Nephron (organoid): ENCODE results near the gene SYCP2.
"Not testable (repeated sequence)": the region's sequence is repeated elsewhere in the genome, so short reads cannot be mapped to it uniquely, and the experiment has no call there.

ENCODE experiments used
- H3K27ac Mint-ChIP-seq, 3 experiments: 2 replicates each; pipeline ENCODE4 v1.8.0; 2020; ENCODE audit warnings: mixed read lengths in 3 of 3, mild to moderate bottlenecking in 2 of 3, moderate library complexity in 1 of 3
- H3K27me3 Mint-ChIP-seq: 2 replicates; pipeline ENCODE4 v1.8.0; 2021; ENCODE audit warnings: low read depth, mild to moderate bottlenecking, moderate library complexity, mixed read lengths
- H3K36me3 Mint-ChIP-seq: 2 replicates; pipeline ENCODE4 v1.8.0; 2020; ENCODE audit warnings: low read depth, mixed read lengths
- H3K4me1 Mint-ChIP-seq: 2 replicates; pipeline ENCODE4 v1.8.0; 2020; ENCODE audit warnings: mixed read lengths
- H3K4me3 Mint-ChIP-seq, 3 experiments: 2 replicates each; pipeline ENCODE4 v1.8.0; 2020; ENCODE audit warnings: mild to moderate bottlenecking in 3 of 3, mixed read lengths in 3 of 3, moderate library complexity in 2 of 3
- H3K9me3 Mint-ChIP-seq: 2 replicates; pipeline ENCODE4 v1.8.0; 2020; ENCODE audit warnings: mixed read lengths
- TF ChIP-seq, protein P1 (sequence below), 3 experiments: fragments of 200-600 bp; sonication (generic); IDR thresholded peaks; one replicate each; pipeline ENCODE4 v1.5.0; 2021; ENCODE audit warnings: antibody characterized with exemption in 3 of 3; ENCODE audit not compliant: unreplicated experiment in 3 of 3

Gene SYCP2

GRCh38 chr20:59958123-59958522 lies 24.7 kb upstream of the SYCP2 start, which contains the start of gene CDH26:
Gene CDH26 (plus strand): TSS chr20:59958423. CDS start chr20:59958727, 304 bp downstream.
- TF ChIP-seq, protein P1, sequence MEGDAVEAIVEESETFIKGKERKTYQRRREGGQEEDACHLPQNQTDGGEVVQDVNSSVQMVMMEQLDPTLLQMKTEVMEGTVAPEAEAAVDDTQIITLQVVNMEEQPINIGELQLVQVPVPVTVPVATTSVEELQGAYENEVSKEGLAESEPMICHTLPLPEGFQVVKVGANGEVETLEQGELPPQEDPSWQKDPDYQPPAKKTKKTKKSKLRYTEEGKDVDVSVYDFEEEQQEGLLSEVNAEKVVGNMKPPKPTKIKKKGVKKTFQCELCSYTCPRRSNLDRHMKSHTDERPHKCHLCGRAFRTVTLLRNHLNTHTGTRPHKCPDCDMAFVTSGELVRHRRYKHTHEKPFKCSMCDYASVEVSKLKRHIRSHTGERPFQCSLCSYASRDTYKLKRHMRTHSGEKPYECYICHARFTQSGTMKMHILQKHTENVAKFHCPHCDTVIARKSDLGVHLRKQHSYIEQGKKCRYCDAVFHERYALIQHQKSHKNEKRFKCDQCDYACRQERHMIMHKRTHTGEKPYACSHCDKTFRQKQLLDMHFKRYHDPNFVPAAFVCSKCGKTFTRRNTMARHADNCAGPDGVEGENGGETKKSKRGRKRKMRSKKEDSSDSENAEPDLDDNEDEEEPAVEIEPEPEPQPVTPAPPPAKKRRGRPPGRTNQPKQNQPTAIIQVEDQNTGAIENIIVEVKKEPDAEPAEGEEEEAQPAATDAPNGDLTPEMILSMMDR (IDR thresholded peaks at IDR 0.05; ENCODE audit: unreplicated experiment in 3 of 3), result no peak
- Mint-ChIP-seq H3K9me3 (no peaks in the 10 kb centered on the region), H3K4me1 (no peaks in the 10 kb centered on the region), H3K36me3 (no peaks in the 10 kb centered on the region), H3K4me3 (no peak within 1 kb of the TSS), H3K27me3 (peaks cover 18% of the 10 kb centered on the region), H3K27ac (no peak within 1 kb of the TSS)

DNA sequence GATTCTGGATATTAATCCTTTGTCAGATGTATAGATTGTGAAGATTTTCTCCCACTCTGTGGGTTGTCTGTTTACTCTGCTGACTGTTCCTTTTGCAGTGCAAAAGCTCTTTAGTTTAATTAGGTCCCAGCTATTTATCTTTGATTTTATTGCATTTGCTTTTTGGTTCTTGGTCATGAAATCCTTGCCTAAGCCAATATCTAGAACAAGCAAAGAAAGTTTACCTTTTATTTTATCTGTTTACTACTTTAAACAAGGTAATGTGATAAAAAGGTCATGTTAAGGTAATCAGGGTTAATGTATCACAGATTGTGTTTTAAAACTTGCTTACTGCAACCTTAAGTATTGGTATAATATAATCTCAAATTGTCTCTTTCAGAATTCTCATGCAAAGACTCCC lies 24.1 kb upstream of the SYCP2 start:
- not testable (repeated sequence) for H3K4me3 Mint-ChIP-seq, H3K27ac Mint-ChIP-seq, H3K4me1 Mint-ChIP-seq, H3K36me3 Mint-ChIP-seq, H3K9me3 Mint-ChIP-seq
- peaks cover 18% of the 10 kb centered on the region for H3K27me3 Mint-ChIP-seq

GRCh38 chr20:59955131-59955796 lies 21.8 kb upstream of the SYCP2 start:
- H3K36me3 Mint-ChIP-seq, result no peaks in the 10 kb centered on the region
- peaks cover 9% of the 10 kb centered on the region for H3K27me3 Mint-ChIP-seq
- H3K4me1 Mint-ChIP-seq, result peaks cover 15% of the 10 kb centered on the region
- TF ChIP-seq, protein P1 (IDR thresholded peaks at IDR 0.05; ENCODE audit: unreplicated experiment in 3 of 3), result peak; percentile 25 to 50 (median 39)
- no peak overlapping the region for H3K27ac Mint-ChIP-seq
- H3K9me3 Mint-ChIP-seq, result no peaks in the 10 kb centered on the region
- no peak overlapping the region for H3K4me3 Mint-ChIP-seq

- Mint-ChIP-seq H3K27ac (no peak overlapping the region), H3K36me3 (no peaks in the 10 kb centered on the region), H3K4me1 (peaks cover 15% of the 10 kb centered on the region), H3K9me3 (no peaks in the 10 kb centered on the region), H3K4me3 (no peak overlapping the region), H3K27me3 (peaks cover 5% of the 10 kb centered on the region)
- TF ChIP-seq, protein P1 (IDR thresholded peaks at IDR 0.05; ENCODE audit: unreplicated experiment in 3 of 3), result no peak
These were observed 21.3 kb upstream of the SYCP2 start for GRCh38 chr20:59954718-59955117.

DNA sequence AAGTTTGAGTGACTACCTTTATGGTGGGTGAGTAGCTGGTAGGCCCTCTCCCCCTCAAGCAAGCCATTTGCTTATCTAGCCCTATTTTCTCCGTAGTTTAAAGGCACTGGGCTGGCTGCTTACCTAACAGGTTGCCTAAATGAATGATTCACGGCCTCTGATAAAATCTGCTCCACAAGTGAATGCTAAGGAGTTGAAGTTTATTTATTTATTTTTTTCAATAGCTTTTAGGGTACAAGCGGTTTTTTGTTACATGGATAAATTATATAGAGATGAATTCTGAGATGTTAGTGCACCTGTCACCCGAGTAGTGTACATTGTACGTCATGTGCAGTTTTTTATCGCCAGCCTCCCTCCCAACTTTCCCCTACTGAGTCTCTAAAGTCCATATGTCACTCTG lies 16.5 kb upstream of the SYCP2 start:
- Mint-ChIP-seq H3K27ac (peak overlapping the region in 1 of 3 experiments; percentile 56), H3K4me3 (no peak overlapping the region), H3K27me3 (no peaks in the 10 kb centered on the region), H3K4me1 (peaks cover 43% of the 10 kb centered on the region), H3K36me3 (peaks cover 6% of the 10 kb centered on the region), H3K9me3 (no peaks in the 10 kb centered on the region)
- TF ChIP-seq, protein P1 (IDR thresholded peaks at IDR 0.05; ENCODE audit: unreplicated experiment in 3 of 3), result no peak

DNA sequence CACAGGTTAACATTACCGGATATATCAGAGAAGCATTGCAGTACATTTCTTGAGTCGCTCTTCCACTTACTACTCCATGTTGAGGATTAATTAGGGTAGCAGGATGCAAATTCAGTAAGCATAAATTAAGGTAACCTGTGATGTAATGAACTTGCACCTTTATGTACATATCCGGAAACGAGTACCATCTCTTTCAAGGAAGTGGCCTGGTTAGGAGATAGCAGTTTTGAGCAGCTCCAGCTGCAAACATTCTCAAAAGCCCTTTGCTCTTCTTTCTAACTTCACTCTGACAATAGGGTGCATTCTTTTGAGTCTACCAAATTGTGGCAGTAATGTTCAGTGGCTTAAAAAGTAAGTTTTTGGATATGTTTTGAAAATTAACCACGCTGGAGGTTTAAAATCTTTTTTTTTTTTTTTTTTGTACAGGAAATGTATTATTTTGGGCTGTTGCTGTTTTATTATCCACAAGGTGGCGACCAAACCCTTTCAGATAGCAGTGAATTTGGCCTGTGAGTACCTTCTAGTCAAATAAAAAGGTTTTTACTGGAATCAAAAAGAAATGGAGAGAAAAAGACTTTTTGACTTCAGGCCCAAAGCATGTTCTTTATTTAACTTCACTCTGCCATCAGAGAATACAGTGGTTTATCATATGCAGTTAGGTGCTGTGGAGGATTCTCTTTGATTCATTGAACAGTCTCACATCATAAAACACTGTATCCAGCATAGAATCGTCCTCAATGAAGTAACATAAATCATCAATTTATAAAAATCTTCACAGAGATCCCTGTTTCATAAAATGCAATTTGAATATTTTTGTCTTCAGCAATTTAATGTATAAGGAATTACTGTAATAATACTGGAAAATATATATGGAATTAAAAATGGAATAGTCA lies 15.6 kb upstream of the SYCP2 start:
- Mint-ChIP-seq H3K27me3 (peaks cover 8% of the 10 kb centered on the region), H3K36me3 (peaks cover 14% of the 10 kb centered on the region), H3K27ac (no peak overlapping the region), H3K4me3 (no peak overlapping the region), H3K9me3 (no peaks in the 10 kb centered on the region), H3K4me1 (peaks cover 51% of the 10 kb centered on the region)
- TF ChIP-seq, protein P1 (IDR thresholded peaks at IDR 0.05; ENCODE audit: unreplicated experiment in 3 of 3), result peak; percentile 63 to 71 (median 63)
